Cardiac fibroblast (primary cell): Measurements from ENCODE around the gene ALG14.

Experiments used
- DNase-seq, 2 donors: peaks; one replicate each; pipeline versions ENCODE4 v3.0.0 to v3.0.0-alpha.2; 2010; ENCODE audit warnings: low read depth in 2 of 2
- H3K4me3 ChIP-seq, 2 donors: replicated peaks in 1 of 2; 1 replicate in 1 of 2; 2 replicates in 1 of 2; pipeline ENCODE4 v1.5.1; 2011; ENCODE audit warnings: low read depth in 2 of 2, low read length in 2 of 2, mild to moderate bottlenecking in 2 of 2, moderate library complexity in 1 of 2
- CTCF ChIP-seq: IDR thresholded peaks from one replicate; pipeline ENCODE4 v1.5.1; 2011; ENCODE audit warnings: low read depth, mild to moderate bottlenecking, low read length, inconsistent platforms

Gene ALG14

GRCh38 chr1:95033843-95034242, 38.9 kb downstream of the ALG14 start:
- TF ChIP-seq CTCF: no peak
- H3K4me3 ChIP-seq: no peak overlapping the region
- DNase-seq: no peak

GRCh38 chr1:95029532-95029931, 43.2 kb downstream of the ALG14 start:
- no peak overlapping the region for H3K4me3 ChIP-seq

GRCh38 chr1:95028954-95029353, 43.8 kb downstream of the ALG14 start:
- no peak overlapping the region for H3K4me3 ChIP-seq
- no peak for TF ChIP-seq CTCF
- no peak for DNase-seq

More at GRCh38 chr1:95029532-95029931, 43.2 kb downstream of the ALG14 start:
- TF ChIP-seq CTCF: no peak
- no peak for DNase-seq

- DNase-seq: peak in 1 of 2 donors; percentile 60
- TF ChIP-seq CTCF: no peak
Measured at GRCh38 chr1:95027046-95027445, 45.7 kb downstream of the ALG14 start.

DNA sequence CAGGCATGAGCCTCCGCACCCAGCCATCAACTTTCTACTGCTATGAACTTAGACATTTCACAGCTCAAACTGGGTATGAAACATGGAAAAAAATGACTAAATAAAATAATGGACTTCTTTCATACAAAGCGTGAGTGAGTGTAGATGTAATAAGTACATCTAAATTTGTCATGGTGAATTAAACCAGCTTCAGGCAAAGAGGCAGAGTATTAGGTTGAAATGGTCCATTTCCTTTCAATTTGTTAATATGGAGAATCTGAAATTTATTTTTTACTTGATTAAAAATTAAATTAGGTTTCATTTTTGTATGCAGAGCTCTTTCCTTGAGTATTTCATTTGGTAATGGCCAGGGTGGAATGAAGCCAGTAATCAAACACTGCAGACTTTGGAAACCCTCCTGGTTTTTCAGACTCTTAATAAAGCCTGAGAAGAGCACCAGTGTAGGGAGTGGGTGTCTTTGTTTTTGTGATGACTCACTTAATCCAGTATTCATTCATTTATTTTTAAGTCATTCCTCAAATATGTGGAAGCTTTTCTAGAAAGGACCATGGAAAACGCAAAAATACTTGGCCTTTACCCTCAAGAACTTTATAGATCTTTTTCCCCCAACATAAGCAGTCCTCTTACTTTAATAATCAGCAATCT, 49.2 kb downstream of the ALG14 start:
- DNase-seq: peak; percentile 88
- no peak overlapping the region for H3K4me3 ChIP-seq
- no peak for TF ChIP-seq CTCF

More at GRCh38 chr1:95027046-95027445, 45.7 kb downstream of the ALG14 start:
- H3K4me3 ChIP-seq: no peak overlapping the region

DNA sequence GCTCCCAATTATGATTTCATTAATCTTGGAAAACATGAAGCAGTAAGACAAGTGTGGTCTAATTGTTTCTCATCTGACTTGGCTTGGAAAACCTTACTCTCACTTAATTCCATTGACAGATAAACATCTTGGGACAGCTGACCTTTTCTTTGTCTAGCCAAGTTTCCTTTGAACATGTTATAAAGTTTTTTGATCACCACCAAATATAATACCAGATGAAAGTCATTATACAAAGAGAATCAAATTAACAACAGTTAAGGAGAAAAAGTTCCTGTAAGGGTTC, 50.2 kb downstream of the ALG14 start:
- DNase-seq: no peak
- TF ChIP-seq CTCF: no peak
- no peak overlapping the region for H3K4me3 ChIP-seq

DNA sequence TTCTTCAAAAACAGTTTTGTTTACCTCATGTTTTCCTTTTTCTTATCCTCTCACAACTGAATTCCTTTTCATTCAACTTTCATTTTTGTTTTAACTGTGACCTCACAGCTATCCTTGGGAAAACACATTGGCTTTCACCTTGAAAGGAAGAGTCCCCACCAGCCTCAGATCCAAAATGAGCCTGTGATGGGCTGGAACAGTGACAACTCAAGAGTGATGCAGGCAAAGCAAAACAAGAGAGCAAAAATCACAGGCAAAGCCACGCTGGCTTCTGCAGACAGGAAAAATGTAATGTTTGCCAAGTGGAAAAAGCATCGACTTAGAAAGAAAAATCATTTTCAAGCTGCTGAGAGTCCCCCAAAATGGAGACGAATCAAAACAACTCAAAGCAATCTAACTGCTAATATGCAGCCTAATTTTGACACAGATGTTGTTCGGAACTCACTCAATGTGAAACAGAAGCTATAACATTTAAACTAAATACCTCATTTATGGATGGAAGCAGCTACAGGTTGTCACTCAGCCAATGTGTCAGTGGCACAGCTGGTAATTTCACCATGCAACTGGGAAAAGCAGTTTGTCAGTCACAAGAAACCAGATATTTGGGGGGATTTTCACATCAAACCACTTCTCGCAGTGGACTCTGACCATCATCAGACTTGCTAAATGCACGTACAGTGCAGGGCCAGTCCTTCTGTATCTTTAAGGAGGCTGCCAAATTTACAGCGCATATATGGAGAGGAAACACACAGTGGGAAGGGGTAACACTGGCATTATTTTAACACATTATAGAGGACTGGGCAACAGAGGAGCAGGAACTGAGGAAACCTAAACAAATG, 50.7 kb downstream of the ALG14 start:
- DNase-seq: peak in 1 of 2 donors; percentile 46
- peak overlapping the region in 1 of 2 donors; percentile 12 for H3K4me3 ChIP-seq
- no peak for TF ChIP-seq CTCF
